Endothelial cell (in vitro differentiated cells): ENCODE results near the gene ABCB4. TPM values are rescaled to one million over a fixed set of nuclear protein-coding genes. Genes with fewer than 3 reads are reported as not detected.

Source experiments
- DNase-seq: peaks from one replicate; pipeline ENCODE4 v3.0.0; 2021; ENCODE audit warnings: low spot score
- H3K27ac Mint-ChIP-seq: one replicate; pipeline ENCODE4 v1.8.0; 2021; ENCODE audit warnings: mixed read lengths, inconsistent platforms; ENCODE audit not compliant: unreplicated experiment
- H3K27me3 Mint-ChIP-seq: one replicate; pipeline ENCODE4 v1.8.0; 2021; ENCODE audit warnings: mild to moderate bottlenecking, moderate library complexity, mixed read lengths, inconsistent platforms; ENCODE audit not compliant: unreplicated experiment
- H3K36me3 Mint-ChIP-seq: one replicate; pipeline ENCODE4 v1.8.0; 2021; ENCODE audit warnings: mild to moderate bottlenecking, low read depth, mixed read lengths, inconsistent platforms; ENCODE audit not compliant: unreplicated experiment
- H3K4me1 Mint-ChIP-seq: one replicate; pipeline ENCODE4 v1.8.0; 2021; ENCODE audit warnings: mild to moderate bottlenecking, mixed read lengths, inconsistent platforms; ENCODE audit not compliant: unreplicated experiment
- H3K4me3 Mint-ChIP-seq: one replicate; pipeline ENCODE4 v1.8.0; 2021; ENCODE audit warnings: mild to moderate bottlenecking, mixed read lengths, inconsistent platforms; ENCODE audit not compliant: unreplicated experiment
- H3K9me3 Mint-ChIP-seq: one replicate; pipeline ENCODE4 v1.8.0; 2021; ENCODE audit warnings: mixed read lengths, inconsistent platforms; ENCODE audit not compliant: unreplicated experiment
- CTCF ChIP-seq: fragments of 200-600 bp; sonication (generic); IDR thresholded peaks from one replicate; pipeline ENCODE4 v1.5.0; 2021; ENCODE audit warnings: antibody characterized with exemption; ENCODE audit not compliant: unreplicated experiment
- long read RNA-seq: library from polyadenylated mRNA; unstranded; transcript quantifications from one replicate; pipeline ENCODE4 v2.0.0, GENCODE V29; 2020; ENCODE audit not compliant: unreplicated experiment
- total RNA-seq: library from RNA; stranded (reverse); fragmentation: NEBNext Ultra II Directional; extraction: Animal tissue kit (Norgen Biotek cat#: 25700); gene quantifications from one replicate; pipeline ENCODE4 v1.2.1, GENCODE V29; 2021; ENCODE audit not compliant: unreplicated experiment

The ABCB4 gene
- total RNA-seq, result 3.0 TPM
- long read RNA-seq, partial matches to known transcripts, result 1 of 1 reads
- long read RNA-seq, other reads (novel, unspliced or antisense), result 0 of 1 reads

- DNase-seq, result no peak
- H3K27ac Mint-ChIP-seq, result no peak within 1 kb of the TSS
- peak within 1 kb of the TSS; percentile 77 for H3K4me3 Mint-ChIP-seq
- H3K4me1 Mint-ChIP-seq, result peaks cover 11% of the 10 kb centered on the region
- no peaks in the 10 kb centered on the region for H3K36me3 Mint-ChIP-seq
- peaks cover 4% of the 10 kb centered on the region for H3K27me3 Mint-ChIP-seq
- H3K9me3 Mint-ChIP-seq, result no peaks in the 10 kb centered on the region
- TF ChIP-seq CTCF, result no peak
Observed at GRCh38 chr7:87475359-87476178, at the start of gene ABCB4. ABCB4 (minus strand) TSS chr7:87475680; CDS start chr7:87475465, 215 bp downstream.

DNA sequence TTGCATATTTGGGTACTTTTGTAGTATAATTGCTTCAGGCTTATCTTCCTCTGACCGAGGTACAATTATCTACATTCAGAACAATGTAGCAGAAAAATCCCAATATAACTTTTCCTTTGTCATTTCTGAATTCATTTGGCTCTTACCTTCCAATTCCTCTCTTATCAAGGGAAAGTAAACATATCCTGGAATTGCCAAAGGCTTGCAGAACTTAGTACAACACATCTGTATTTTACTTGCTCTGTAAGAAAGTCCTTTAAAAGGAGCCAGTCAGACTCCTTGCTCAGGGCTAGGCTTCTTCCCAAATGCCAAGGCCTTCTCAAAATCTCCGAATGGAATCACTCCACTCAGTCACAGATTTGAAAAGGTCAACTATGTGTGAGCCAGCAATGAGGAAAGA is 43.3 kb upstream of the ABCB4 start:
- Mint-ChIP-seq H3K9me3 (no peaks in the 10 kb centered on the region), H3K36me3 (no peaks in the 10 kb centered on the region), H3K4me3 (no peak overlapping the region), H3K27me3 (peaks cover 2% of the 10 kb centered on the region), H3K27ac (no peak overlapping the region), H3K4me1 (peaks cover 3% of the 10 kb centered on the region)
- TF ChIP-seq CTCF, result no peak
- DNase-seq, result no peak

GRCh38 chr7:87517891-87518290 is 42.4 kb upstream of the ABCB4 start:
- Mint-ChIP-seq H3K27ac (no peak overlapping the region), H3K9me3 (no peaks in the 10 kb centered on the region), H3K36me3 (no peaks in the 10 kb centered on the region), H3K4me1 (peaks cover 3% of the 10 kb centered on the region), H3K27me3 (peaks cover 2% of the 10 kb centered on the region), H3K4me3 (no peak overlapping the region)
- no peak for DNase-seq
- TF ChIP-seq CTCF, result no peak

GRCh38 chr7:87517136-87517815 is 41.8 kb upstream of the ABCB4 start:
- DNase-seq, result no peak
- no peak overlapping the region for H3K27ac Mint-ChIP-seq
- peaks cover 3% of the 10 kb centered on the region for H3K4me1 Mint-ChIP-seq
- no peaks in the 10 kb centered on the region for H3K9me3 Mint-ChIP-seq
- no peak for TF ChIP-seq CTCF
- H3K4me3 Mint-ChIP-seq, result no peak overlapping the region
- H3K36me3 Mint-ChIP-seq, result no peaks in the 10 kb centered on the region
- peaks cover 2% of the 10 kb centered on the region for H3K27me3 Mint-ChIP-seq
